HCT116 (cell line): ENCODE data around the gene ATRN. TPM values are rescaled to one million over a fixed set of nuclear protein-coding genes. Genes with fewer than 3 reads are reported as not detected.

Experiments
- ATAC-seq: fragments of 200-7000 bp; cut with Tn5 transposase; 2 replicates; pipeline ENCODE4 v1.9.1; 2020; ENCODE audit warnings: mild to moderate bottlenecking, moderate library complexity
- BruUV-seq: library from RNA; stranded (reverse); fragments of 400-500 nt; replicated peaks from 2 replicates; lab custom pipeline; 2021; lab: Mats Ljungman, UMichigan
- CTCF ChIA-PET: fragments of 300-600 bp; sonication (Branson Sonifier 250); formaldehyde crosslinking; loops from one replicate; lab custom pipeline; 2021; ENCODE audit warnings: antibody characterized with exemption; lab: Charles Lee
- POLR2A ChIA-PET: fragments of 300-600, 350-600 bp; sonication (Branson Sonifier 250); formaldehyde crosslinking; loops from one replicate; lab custom pipeline; 2021; ENCODE audit warnings: antibody characterized with exemption; lab: Charles Lee
- RAD21 ChIA-PET, 2 experiments: fragments of 300-600 bp; sonication (Branson Sonifier 250); formaldehyde crosslinking; loops; one replicate each; lab custom pipeline; 2023; ENCODE audit warnings: low total read pairs in 2 of 2; ENCODE audit not compliant: uncharacterized antibody in 2 of 2, unreplicated experiment in 2 of 2, low non-redundant PET in 1 of 2; lab: Charles Lee
- DNase-seq: peaks from one replicate; pipeline ENCODE4 v3.0.0-alpha.2; 2010; ENCODE audit warnings: low read depth, low spot score
- H2AFZ ChIP-seq: fragments of 200-600 bp; shearing (Covaris generic), sonication (generic); 2 replicates; pipeline ENCODE4 v1.6.1; 2017; ENCODE audit warnings: low read depth, mixed run types, mixed read lengths, antibody characterized with exemption, low read length; ENCODE audit not compliant: poor library complexity, severe bottlenecking
- H3K27ac ChIP-seq: 2 replicates; pipeline ENCODE4 v1.5.1; 2012; ENCODE audit warnings: low read depth, low read length
- H3K27me3 ChIP-seq: fragments of 200-600 bp; sonication (generic); 2 replicates; pipeline ENCODE4 v1.6.1; 2016; ENCODE audit warnings: mixed run types, low read length, mixed read lengths; ENCODE audit not compliant: insufficient read depth
- H3K36me3 ChIP-seq, 2 experiments: fragments of 200-500 bp in 1 of 2; fragments of 200-600 bp in 1 of 2; sonication (Bioruptor generic) in 1 of 2; sonication (generic) in 1 of 2; 2 replicates each; pipeline versions ENCODE4 v1.5.1 to v1.6.1; 2014 to 2016; ENCODE audit warnings: low read length in 2 of 2, inconsistent platforms in 1 of 2, mixed read lengths in 1 of 2, mixed run types in 1 of 2; ENCODE audit not compliant: insufficient read depth in 2 of 2, control insufficient read depth in 1 of 2
- H3K4me1 ChIP-seq, 2 experiments: fragments of 200-600 bp in 1 of 2; sonication (generic) in 1 of 2; 2 replicates each; pipeline versions ENCODE4 v1.5.1 to v1.6.1; 2012 to 2017; ENCODE audit warnings: low read length in 2 of 2, inconsistent platforms in 1 of 2, mild to moderate bottlenecking in 1 of 2, mixed read lengths in 1 of 2, mixed run types in 1 of 2, moderate library complexity in 1 of 2; ENCODE audit not compliant: insufficient read depth in 2 of 2, control insufficient read depth in 1 of 2
- H3K4me2 ChIP-seq: fragments of 200-600 bp; sonication (generic); 2 replicates; pipeline ENCODE4 v1.6.1; 2017; ENCODE audit warnings: mixed run types, low read length, mixed read lengths
- H3K4me3 ChIP-seq, 2 experiments: fragments of 200-600 bp in 1 of 2; sonication (generic) in 1 of 2; replicated peaks in 1 of 2; 2 replicates each; pipeline ENCODE4 v1.5.1; 2011 to 2016; ENCODE audit warnings: low read length in 2 of 2, control low read depth in 1 of 2, low read depth in 1 of 2, mild to moderate bottlenecking in 1 of 2, mixed read lengths in 1 of 2, mixed run types in 1 of 2
- H3K79me2 ChIP-seq: fragments of 200-600 bp; sonication (generic); 2 replicates; pipeline ENCODE4 v1.6.1; 2017; ENCODE audit warnings: mild to moderate bottlenecking, mixed run types, low read length, moderate library complexity, mixed read lengths; ENCODE audit not compliant: insufficient read depth
- H3K9ac ChIP-seq: fragments of 200-600 bp; sonication (generic); 2 replicates; pipeline ENCODE4 v1.6.1; 2016; ENCODE audit warnings: low read length, mixed read lengths
- H3K9me2 ChIP-seq: fragments of 200-600 bp; sonication (generic), shearing (Covaris generic); 2 replicates; pipeline ENCODE4 v1.6.1; 2017; ENCODE audit warnings: mixed run types, mild to moderate bottlenecking, moderate library complexity; ENCODE audit not compliant: insufficient read depth
- H3K9me3 ChIP-seq, 2 experiments: fragments of 200-500 bp in 1 of 2; fragments of 200-600 bp in 1 of 2; sonication (Bioruptor generic) in 1 of 2; sonication (generic) in 1 of 2; 2 replicates each; pipeline ENCODE4 v1.6.1; 2014 to 2017; ENCODE audit warnings: low read length in 2 of 2, mixed read lengths in 2 of 2, inconsistent platforms in 1 of 2, low read depth in 1 of 2, mild to moderate bottlenecking in 1 of 2, mixed run types in 1 of 2, moderate library complexity in 1 of 2; ENCODE audit not compliant: control insufficient read depth in 1 of 2, insufficient read depth in 1 of 2
- H4K20me1 ChIP-seq: fragments of 200-600 bp; sonication (generic), shearing (Covaris generic); 2 replicates; pipeline ENCODE4 v1.6.1; 2017; ENCODE audit warnings: mixed run types, mild to moderate bottlenecking, moderate library complexity; ENCODE audit not compliant: insufficient read depth
- CEBPB ChIP-seq: IDR thresholded peaks from 2 replicates; pipeline ENCODE4 v1.6.1; 2012; ENCODE audit warnings: low read depth
- ELF1 ChIP-seq: IDR thresholded peaks from 2 replicates; pipeline ENCODE4 v1.6.1; 2012; ENCODE audit warnings: low read depth, borderline replicate concordance
- EZH2phosphoT487 ChIP-seq: fragments of 200-600 bp; IDR thresholded peaks from 2 replicates; pipeline ENCODE4 v1.6.1; 2018; ENCODE audit warnings: antibody characterized with exemption, borderline replicate concordance
- MAX ChIP-seq: IDR thresholded peaks from 2 replicates; pipeline ENCODE4 v1.6.1; 2012
- POLR2AphosphoS5 ChIP-seq: IDR thresholded peaks from 2 replicates; pipeline ENCODE4 v1.6.1; 2011; ENCODE audit warnings: mild to moderate bottlenecking, low read depth, low read length, moderate library complexity
- RAD21 ChIP-seq: IDR thresholded peaks from 2 replicates; pipeline ENCODE4 v1.6.1; 2012; ENCODE audit warnings: low read depth, mild to moderate bottlenecking
- TCF7L2 ChIP-seq: IDR thresholded peaks from 2 replicates; pipeline ENCODE4 v1.7.0; 2011; ENCODE audit warnings: borderline replicate concordance, inconsistent platforms; ENCODE audit not compliant: insufficient read depth, insufficient read length; ENCODE audit errors: extremely low read depth
- intact Hi-C: fragments of 100-400 bp; cut with micrococcal nuclease; formaldehyde crosslinking; loops from 2 replicates; pipeline ENCODE4 v1.10.0; 2022
- total RNA-seq: library from RNA; stranded (reverse); gene quantifications from one replicate; pipeline ENCODE4 v1.2.1, GENCODE V29; 2021; ENCODE audit not compliant: unreplicated experiment
- TF ChIP-seq, protein P1 (sequence below): IDR thresholded peaks from 2 replicates; pipeline ENCODE4 v1.6.1; 2011; ENCODE audit warnings: mild to moderate bottlenecking, low read length, moderate library complexity; ENCODE audit not compliant: insufficient replicate concordance; ENCODE audit errors: extremely low read depth

ATRN gene
- total RNA-seq, 1 experiment from 2014 or later = 24.4 TPM

DNA sequence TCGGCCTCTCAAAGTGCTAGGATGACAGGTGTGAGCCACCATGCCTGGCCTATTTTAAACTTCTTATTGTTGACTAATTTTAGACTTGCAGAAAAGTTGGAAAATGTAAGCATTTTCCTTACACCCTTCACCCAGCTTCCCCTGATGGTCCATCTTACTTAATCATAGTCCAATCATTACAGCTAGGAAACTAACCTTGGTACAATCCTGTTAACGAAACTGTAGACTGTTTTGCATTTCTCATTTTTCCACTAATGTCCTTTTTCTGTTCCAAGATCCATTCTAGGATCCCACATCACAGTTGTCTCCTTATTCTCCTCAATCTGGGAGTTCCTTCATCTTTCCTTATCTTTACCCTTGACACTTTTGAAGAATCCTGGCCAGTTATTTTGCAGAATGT is 193.0 kb downstream of the ATRN start:
- Histone ChIP-seq H3K4me1 (no peaks in the 10 kb centered on the region), H2AFZ (no peak overlapping the region), H3K4me3 (no peak overlapping the region), H3K9me2 (no peaks in the 10 kb centered on the region), H3K4me2 (no peak overlapping the region), H3K27me3 (no peaks in the 10 kb centered on the region), H3K36me3 (no peaks in the 10 kb centered on the region), H3K9me3 (no peaks in the 10 kb centered on the region; a peak in 1 of 4 replicates), H3K9ac (no peak overlapping the region), H4K20me1 (no peaks in the 10 kb centered on the region), H3K27ac (no peak overlapping the region), H3K79me2 (no peaks in the 10 kb centered on the region)
- intact Hi-C loops = no loop called here
- ChIA-PET POLR2A (no interaction called here), CTCF (no interaction called here), RAD21 (no interaction called here)
- no peak for ATAC-seq
- no TSS peak for BruUV-seq
- TF ChIP-seq MAX = no peak
- no peak for TF ChIP-seq ELF1
- no peak for TF ChIP-seq EZH2phosphoT487
- no peak for TF ChIP-seq POLR2AphosphoS5
- no peak for TF ChIP-seq CEBPB
- DNase-seq = no peak

- ATAC-seq = no peak
- Histone ChIP-seq H3K9ac (no peak overlapping the region), H3K4me2 (no peak overlapping the region)
- TF ChIP-seq TCF7L2 (no peak), RAD21 (no peak)
- TF ChIP-seq, protein P1, sequence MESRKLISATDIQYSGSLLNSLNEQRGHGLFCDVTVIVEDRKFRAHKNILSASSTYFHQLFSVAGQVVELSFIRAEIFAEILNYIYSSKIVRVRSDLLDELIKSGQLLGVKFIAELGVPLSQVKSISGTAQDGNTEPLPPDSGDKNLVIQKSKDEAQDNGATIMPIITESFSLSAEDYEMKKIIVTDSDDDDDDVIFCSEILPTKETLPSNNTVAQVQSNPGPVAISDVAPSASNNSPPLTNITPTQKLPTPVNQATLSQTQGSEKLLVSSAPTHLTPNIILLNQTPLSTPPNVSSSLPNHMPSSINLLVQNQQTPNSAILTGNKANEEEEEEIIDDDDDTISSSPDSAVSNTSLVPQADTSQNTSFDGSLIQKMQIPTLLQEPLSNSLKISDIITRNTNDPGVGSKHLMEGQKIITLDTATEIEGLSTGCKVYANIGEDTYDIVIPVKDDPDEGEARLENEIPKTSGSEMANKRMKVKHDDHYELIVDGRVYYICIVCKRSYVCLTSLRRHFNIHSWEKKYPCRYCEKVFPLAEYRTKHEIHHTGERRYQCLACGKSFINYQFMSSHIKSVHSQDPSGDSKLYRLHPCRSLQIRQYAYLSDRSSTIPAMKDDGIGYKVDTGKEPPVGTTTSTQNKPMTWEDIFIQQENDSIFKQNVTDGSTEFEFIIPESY = no peak
- TF ChIP-seq, all 23 proteins: peak for 0
- RAD21 ChIA-PET = no interaction called here
- Histone ChIP-seq H3K27me3 (no peaks in the 10 kb centered on the region), H3K9me3 (no peaks in the 10 kb centered on the region), H3K4me3 (no peak overlapping the region), H3K36me3 (no peaks in the 10 kb centered on the region), H3K4me1 (peaks cover 0 to 4% of the 10 kb centered on the region in 2 experiments; a peak in 2 of 4 replicates), H3K9me2 (no peaks in the 10 kb centered on the region), H3K79me2 (no peaks in the 10 kb centered on the region), H2AFZ (no peak overlapping the region), H3K27ac (no peak overlapping the region), H4K20me1 (no peaks in the 10 kb centered on the region)
- CTCF ChIA-PET = interaction anchor here (1.8 kb wide), 1 partner anchor 9 kb away, joined by 8 read pairs; no protein-coding TSS in a partner anchor
- intact Hi-C loops = no loop called here
- POLR2A ChIA-PET = no interaction called here
- no peak for DNase-seq
- BruUV-seq = no TSS peak
Observed at GRCh38 chr20:3667434-3668037, 196.7 kb downstream of the ATRN start.
